Mesendoderm (in vitro differentiated cells): ENCODE measurements around the gene PTPN21.

ENCODE experiments used
- DNase-seq: peaks from one replicate; pipeline ENCODE4 v3.0.0; 2013
- H2AK5ac ChIP-seq: 2 replicates; pipeline ENCODE4 v1.6.1; 2013; ENCODE audit warnings: low read length, inconsistent platforms
- H2BK120ac ChIP-seq: 2 replicates; pipeline ENCODE4 v1.6.1; 2013; ENCODE audit warnings: low read depth, mild to moderate bottlenecking, low read length, moderate library complexity, mixed read lengths
- H2BK15ac ChIP-seq: replicated peaks from 2 replicates; pipeline ENCODE4 v1.6.1; 2013; ENCODE audit warnings: low read depth, mild to moderate bottlenecking, moderate library complexity
- H2BK5ac ChIP-seq: 2 replicates; pipeline ENCODE4 v1.6.1; 2013; ENCODE audit warnings: low read length, inconsistent platforms
- H3K18ac ChIP-seq: 2 replicates; pipeline ENCODE4 v1.6.1; 2013; ENCODE audit warnings: mild to moderate bottlenecking, low read length, mixed read lengths
- H3K23ac ChIP-seq: one replicate; pipeline ENCODE4 v1.6.1; 2013; ENCODE audit warnings: low read length
- H3K27ac ChIP-seq: 2 replicates; pipeline ENCODE4 v1.5.1; 2013; ENCODE audit warnings: low read depth, mild to moderate bottlenecking, inconsistent platforms, low read length, moderate library complexity
- H3K27me3 ChIP-seq: 2 replicates; pipeline ENCODE4 v1.6.1; 2013; ENCODE audit warnings: low read length, control low read depth, mild to moderate bottlenecking, inconsistent platforms; ENCODE audit not compliant: insufficient read depth, poor library complexity
- H3K36me3 ChIP-seq: 2 replicates; pipeline ENCODE4 v1.6.1; 2013; ENCODE audit warnings: low read length, inconsistent platforms; ENCODE audit not compliant: control insufficient read depth, insufficient read depth
- H3K4ac ChIP-seq: one replicate; pipeline ENCODE4 v1.6.1; 2013; ENCODE audit warnings: low read depth, mild to moderate bottlenecking, low read length, moderate library complexity
- H3K4me1 ChIP-seq: 2 replicates; pipeline ENCODE4 v1.6.1; 2013; ENCODE audit warnings: low read depth, low read length, inconsistent platforms; ENCODE audit not compliant: control insufficient read depth
- H3K4me2 ChIP-seq: 2 replicates; pipeline ENCODE4 v1.6.1; 2013; ENCODE audit warnings: low read length
- H3K4me3 ChIP-seq: 2 replicates; pipeline ENCODE4 v1.5.1; 2013; ENCODE audit warnings: mild to moderate bottlenecking, low read length
- H3K56ac ChIP-seq: one replicate; pipeline ENCODE4 v1.6.1; 2013; ENCODE audit warnings: low read length
- H3K79me1 ChIP-seq: 2 replicates; pipeline ENCODE4 v1.6.1; 2013; ENCODE audit warnings: low read length, inconsistent platforms
- H3K79me2 ChIP-seq: 2 replicates; pipeline ENCODE4 v1.6.1; 2013; ENCODE audit warnings: mild to moderate bottlenecking, low read length; ENCODE audit not compliant: control insufficient read depth, insufficient read depth
- H3K9ac ChIP-seq: 2 replicates; pipeline ENCODE4 v1.6.1; 2013; ENCODE audit warnings: low read length, inconsistent platforms
- H4K5ac ChIP-seq: one replicate; pipeline ENCODE4 v1.6.1; 2013; ENCODE audit warnings: low read length
- H4K8ac ChIP-seq: one replicate; pipeline ENCODE4 v1.6.1; 2013; ENCODE audit warnings: low read depth, mild to moderate bottlenecking, control low read depth, low read length, moderate library complexity
- WGBS: extraction: QIAGEN DNeasy Blood & Tissue Kit; methylation state at CpG from one replicate; pipeline ENCODE4 v1.1.7; 2013; ENCODE audit warnings: low lambda C conversion rate, missing lambda C conversion rate; ENCODE audit not compliant: insufficient coverage; ENCODE audit errors: extremely low coverage; 5-methylcytosine and 5-hydroxymethylcytosine counted together

Gene PTPN21

GRCh38 chr14:88493392-88494185 is 61.2 kb downstream of the PTPN21 start:
- H4K5ac ChIP-seq, result no peak overlapping the region
- H3K18ac ChIP-seq, result no peak overlapping the region
- H3K9ac ChIP-seq, result no peak overlapping the region
- H3K27ac ChIP-seq, result no peak overlapping the region
- no peak overlapping the region for H2AK5ac ChIP-seq
- H3K4me3 ChIP-seq, result no peak overlapping the region
- DNase-seq, result no peak
- no peak overlapping the region for H3K4ac ChIP-seq
- H3K23ac ChIP-seq, result no peak overlapping the region
- H3K79me1 ChIP-seq, result no peaks in the 10 kb centered on the region
- H4K8ac ChIP-seq, result no peak overlapping the region
- no peak overlapping the region for H2BK120ac ChIP-seq
- no peak overlapping the region for H3K4me2 ChIP-seq
- no peak overlapping the region for H2BK15ac ChIP-seq
- no peaks in the 10 kb centered on the region for H3K36me3 ChIP-seq
- H3K4me1 ChIP-seq, result no peaks in the 10 kb centered on the region
- H3K56ac ChIP-seq, result no peak overlapping the region
- no peaks in the 10 kb centered on the region for H3K27me3 ChIP-seq
- no peak overlapping the region for H2BK5ac ChIP-seq
- no CpG with 5 or more reads among the region's 6 CpGs for WGBS
- H3K79me2 ChIP-seq, result no peaks in the 10 kb centered on the region

- no peak overlapping the region for H3K4me2 ChIP-seq
- DNase-seq, result peak; percentile 78
- no peak overlapping the region for H3K4me3 ChIP-seq
- no peaks in the 10 kb centered on the region for H3K79me2 ChIP-seq
- no peak overlapping the region for H2AK5ac ChIP-seq
- no peak overlapping the region for H2BK5ac ChIP-seq
- no CpG with 5 or more reads among the region's 12 CpGs for WGBS
- H3K79me1 ChIP-seq, result no peaks in the 10 kb centered on the region
- H3K4me1 ChIP-seq, result no peaks in the 10 kb centered on the region
- no peak overlapping the region for H2BK120ac ChIP-seq
- no peak overlapping the region for H4K8ac ChIP-seq
- no peak overlapping the region for H3K27ac ChIP-seq
- no peak overlapping the region for H3K18ac ChIP-seq
- no peak overlapping the region for H3K9ac ChIP-seq
- H2BK15ac ChIP-seq, result no peak overlapping the region
- no peak overlapping the region for H3K56ac ChIP-seq
- no peaks in the 10 kb centered on the region for H3K36me3 ChIP-seq
- no peak overlapping the region for H3K23ac ChIP-seq
- H3K4ac ChIP-seq, result no peak overlapping the region
- no peak overlapping the region for H4K5ac ChIP-seq
- H3K27me3 ChIP-seq, result no peaks in the 10 kb centered on the region
Measured at GRCh38 chr14:88492272-88493089, 62.3 kb downstream of the PTPN21 start.

GRCh38 chr14:88490168-88490567 is 64.6 kb downstream of the PTPN21 start:
- Histone ChIP-seq H2AK5ac (no peak overlapping the region), H3K9ac (no peak overlapping the region), H3K79me1 (no peaks in the 10 kb centered on the region), H4K5ac (no peak overlapping the region), H3K18ac (no peak overlapping the region), H4K8ac (no peak overlapping the region), H2BK15ac (no peak overlapping the region), H2BK5ac (no peak overlapping the region), H3K4ac (no peak overlapping the region), H3K4me3 (no peak overlapping the region), H2BK120ac (no peak overlapping the region), H3K23ac (no peak overlapping the region), H3K4me1 (no peaks in the 10 kb centered on the region), H3K27me3 (no peaks in the 10 kb centered on the region), H3K79me2 (no peaks in the 10 kb centered on the region), H3K36me3 (no peaks in the 10 kb centered on the region), H3K56ac (no peak overlapping the region), H3K27ac (no peak overlapping the region), H3K4me2 (no peak overlapping the region)
- no CpG with 5 or more reads among the region's 6 CpGs for WGBS
- peak; percentile 20 for DNase-seq

- no peak overlapping the region for H3K4me2 ChIP-seq
- peaks cover 1% of the 10 kb centered on the region for H3K36me3 ChIP-seq
- no peak overlapping the region for H4K8ac ChIP-seq
- H4K5ac ChIP-seq, result no peak overlapping the region
- no peak for DNase-seq
- no peak overlapping the region for H3K18ac ChIP-seq
- H3K79me1 ChIP-seq, result no peaks in the 10 kb centered on the region
- H2BK15ac ChIP-seq, result no peak overlapping the region
- no peak overlapping the region for H3K56ac ChIP-seq
- H3K23ac ChIP-seq, result no peak overlapping the region
- H3K9ac ChIP-seq, result no peak overlapping the region
- WGBS, result no CpG with 5 or more reads among the region's 6 CpGs
- no peak overlapping the region for H2BK120ac ChIP-seq
- no peak overlapping the region for H3K27ac ChIP-seq
- H3K4ac ChIP-seq, result no peak overlapping the region
- no peak overlapping the region for H2BK5ac ChIP-seq
- no peak overlapping the region for H2AK5ac ChIP-seq
- H3K79me2 ChIP-seq, result no peaks in the 10 kb centered on the region
- no peaks in the 10 kb centered on the region for H3K4me1 ChIP-seq
- H3K27me3 ChIP-seq, result no peaks in the 10 kb centered on the region
- H3K4me3 ChIP-seq, result no peak overlapping the region
Measured at GRCh38 chr14:88488897-88489296, 65.9 kb downstream of the PTPN21 start.

GRCh38 chr14:88488081-88488480 is 66.7 kb downstream of the PTPN21 start:
- H2BK5ac ChIP-seq, result no peak overlapping the region
- DNase-seq, result no peak
- no peak overlapping the region for H3K4ac ChIP-seq
- no peaks in the 10 kb centered on the region for H3K4me1 ChIP-seq
- H3K27me3 ChIP-seq, result no peaks in the 10 kb centered on the region
- H3K36me3 ChIP-seq, result peaks cover 1% of the 10 kb centered on the region
- no peak overlapping the region for H3K18ac ChIP-seq
- no CpG with 5 or more reads among the region's 7 CpGs for WGBS
- no peaks in the 10 kb centered on the region for H3K79me1 ChIP-seq
- no peak overlapping the region for H3K4me2 ChIP-seq
- H2BK15ac ChIP-seq, result no peak overlapping the region
- no peak overlapping the region for H3K4me3 ChIP-seq
- H2AK5ac ChIP-seq, result no peak overlapping the region
- H4K5ac ChIP-seq, result no peak overlapping the region
- no peak overlapping the region for H3K9ac ChIP-seq
- H3K27ac ChIP-seq, result no peak overlapping the region
- no peak overlapping the region for H2BK120ac ChIP-seq
- H4K8ac ChIP-seq, result no peak overlapping the region
- H3K23ac ChIP-seq, result no peak overlapping the region
- no peaks in the 10 kb centered on the region for H3K79me2 ChIP-seq
- no peak overlapping the region for H3K56ac ChIP-seq
